RPMI7951 (cell line): ENCODE results near the gene KIAA1755. TPM values are rescaled to one million over a fixed set of nuclear protein-coding genes. Genes with fewer than 3 reads are reported as not detected.

ENCODE experiments used
- DNase-seq: peaks from one replicate; pipeline ENCODE4 v3.0.0-alpha.2; 2012; ENCODE audit warnings: low read depth
- total RNA-seq: library from RNA; depleted of rRNA; stranded (reverse); fragments of >200 nt; shearing (Covaris generic); gene quantifications from 2 replicates; pipeline ENCODE4 v1.2.3, GENCODE V29; 2014; rRNA removed

Gene KIAA1755
- total RNA-seq: 0.59 and 1.1 TPM in 2 replicates

DNA sequence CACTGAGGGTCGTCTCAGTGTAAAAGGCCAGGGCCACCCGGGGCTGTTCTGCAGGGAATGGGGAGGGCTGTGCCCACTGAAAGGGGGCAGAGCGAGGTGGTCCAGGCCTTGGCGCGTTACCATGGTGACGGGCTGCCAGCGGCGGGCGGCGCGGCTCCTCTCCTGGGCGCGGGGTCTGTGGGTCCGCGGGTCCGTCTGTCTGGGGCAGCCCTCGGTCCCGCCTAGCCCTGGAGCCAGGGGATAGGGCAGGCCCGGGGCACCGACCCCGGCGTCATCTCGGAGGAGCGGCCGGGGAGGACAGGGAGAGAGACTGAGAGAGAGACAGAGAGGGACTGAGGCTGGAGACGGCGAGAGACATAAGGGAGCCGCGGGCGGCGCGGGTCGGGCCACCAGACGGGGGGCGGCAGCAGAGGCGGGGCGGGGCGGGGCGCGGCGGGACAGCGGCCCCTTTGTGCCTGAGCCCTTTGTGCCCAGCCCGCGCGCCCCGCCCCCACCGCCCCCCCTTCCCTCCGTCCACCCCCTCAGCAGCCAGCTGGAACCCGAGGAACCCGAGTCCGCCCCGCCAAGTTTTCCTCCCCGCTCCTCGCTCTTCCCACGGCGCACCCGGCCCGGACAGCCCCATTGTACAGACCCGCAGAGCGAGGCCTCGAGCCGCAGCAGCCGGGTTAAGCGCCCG lies at the start of gene KIAA1755:
Gene KIAA1755 (minus strand): TSS at position 358 of the 676 bp plus-strand sequence. CDS start 235 bp downstream, at position 123.
- peak; percentile 35 for DNase-seq

DNA sequence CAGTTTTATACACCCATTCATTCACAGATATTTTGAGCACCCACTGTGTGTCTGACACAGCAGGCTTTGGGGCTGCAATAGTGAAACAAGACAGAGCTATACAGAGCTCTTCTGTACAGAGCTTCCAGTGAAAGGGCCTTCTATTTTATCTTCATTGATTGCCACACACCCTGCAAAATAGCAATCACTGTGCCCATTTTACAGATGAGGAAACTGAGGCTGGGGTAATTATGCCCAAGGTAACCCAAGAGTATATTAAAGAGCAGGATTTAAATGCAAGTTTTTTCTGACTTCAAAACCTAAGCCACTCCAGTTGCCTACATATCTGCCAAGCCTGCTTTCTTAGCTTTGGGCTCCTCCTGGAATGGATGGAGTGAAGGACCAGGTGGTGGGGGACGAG lies 47.9 kb upstream of the KIAA1755 start:
- DNase-seq: no peak

GRCh38 chr20:38308047-38308438 lies 47.5 kb upstream of the KIAA1755 start:
- no peak for DNase-seq

DNA sequence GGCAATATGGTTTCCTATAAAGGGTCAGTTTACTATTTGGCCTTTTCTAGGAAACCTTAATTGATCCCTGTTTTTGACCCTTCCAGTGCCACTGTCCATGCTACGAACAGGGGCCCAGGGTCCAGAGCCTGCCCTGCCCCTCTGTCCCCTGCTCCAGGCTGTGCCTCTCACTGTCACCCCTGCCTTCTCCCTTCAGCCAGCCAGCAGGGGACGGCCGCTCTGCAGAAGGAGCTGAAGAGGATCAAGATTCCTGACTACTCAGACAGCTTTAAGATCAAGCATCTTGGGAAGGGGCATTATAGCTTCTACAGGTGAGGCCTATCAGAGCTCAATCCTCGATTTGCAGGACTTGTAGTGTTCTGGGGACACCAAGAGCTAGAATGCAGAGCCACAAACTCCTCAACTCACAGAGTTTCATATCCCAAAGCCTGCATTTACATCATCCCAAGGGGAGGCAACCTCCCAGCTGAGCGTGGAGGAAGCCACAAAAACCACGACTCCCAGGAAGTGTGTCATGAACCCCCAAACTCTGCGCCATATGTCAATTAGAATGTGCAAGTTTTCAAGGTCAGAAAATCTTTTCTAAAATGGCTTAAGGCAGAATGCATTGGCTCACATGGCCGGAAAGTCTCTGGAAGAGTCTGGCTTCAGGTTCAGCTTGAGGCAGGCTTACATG lies 47.0 kb upstream of the KIAA1755 start:
- peak; percentile 97 for DNase-seq

GRCh38 chr20:38306379-38306778 lies 45.8 kb upstream of the KIAA1755 start:
- DNase-seq: no peak

GRCh38 chr20:38305541-38305940 lies 45.0 kb upstream of the KIAA1755 start:
- no peak for DNase-seq

DNA sequence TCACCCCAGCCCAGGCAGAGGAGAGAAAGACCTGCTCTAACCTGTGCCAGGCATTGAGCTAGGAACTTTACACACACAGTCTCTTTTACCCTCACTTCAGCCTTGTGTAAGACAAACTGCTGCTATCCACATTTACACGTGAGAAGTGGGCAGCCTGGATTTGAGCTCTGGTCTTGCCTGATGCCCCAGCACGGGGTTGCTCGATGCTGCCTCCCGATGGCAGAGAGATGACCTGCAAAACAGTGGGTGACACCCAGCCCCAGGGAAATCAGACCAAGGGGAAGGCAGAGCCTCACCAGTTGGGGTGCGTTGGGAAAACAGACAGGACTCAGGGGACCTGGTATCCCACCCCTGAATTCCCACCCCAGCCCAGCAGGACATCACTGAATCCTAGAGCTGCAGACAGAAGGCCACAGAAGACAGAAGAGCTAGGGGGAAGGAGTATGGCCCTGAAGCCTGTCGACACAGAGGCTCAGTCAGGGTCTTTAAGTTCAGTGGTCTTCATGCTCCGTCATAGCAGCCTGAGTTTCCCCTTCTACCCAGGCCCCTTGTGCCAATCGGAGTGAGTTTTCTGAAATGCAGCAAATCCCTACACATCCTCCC lies 44.4 kb upstream of the KIAA1755 start:
- DNase-seq: peak; percentile 46

DNA sequence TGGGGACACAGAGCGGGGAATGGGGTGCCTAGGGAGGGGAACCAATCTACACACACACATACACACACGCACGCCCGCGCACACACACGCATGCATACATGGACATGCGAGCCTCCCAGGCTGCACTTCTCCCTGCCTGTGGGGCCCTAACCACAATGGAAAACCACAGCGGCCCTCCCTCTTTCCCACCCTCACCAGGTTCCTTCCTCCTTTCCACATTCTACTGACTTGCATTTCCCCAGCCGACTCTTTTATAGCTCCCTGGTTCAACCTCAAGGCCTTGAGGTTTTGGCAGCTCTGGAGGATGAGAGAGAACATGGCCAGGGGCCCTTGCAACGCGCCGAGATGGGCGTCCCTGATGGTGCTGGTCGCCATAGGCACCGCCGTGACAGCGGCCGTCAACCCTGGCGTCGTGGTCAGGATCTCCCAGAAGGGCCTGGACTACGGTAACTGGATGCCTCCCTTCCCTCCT lies 43.4 kb upstream of the KIAA1755 start, which contains the start of gene BPI:
Gene BPI (plus strand): TSS at position 249 of the 472 bp plus-strand sequence. CDS start 68 bp downstream, at position 317.
- DNase-seq: peak; percentile 98

GRCh38 chr20:38302786-38303185 lies 42.3 kb upstream of the KIAA1755 start:
- no peak for DNase-seq

DNA sequence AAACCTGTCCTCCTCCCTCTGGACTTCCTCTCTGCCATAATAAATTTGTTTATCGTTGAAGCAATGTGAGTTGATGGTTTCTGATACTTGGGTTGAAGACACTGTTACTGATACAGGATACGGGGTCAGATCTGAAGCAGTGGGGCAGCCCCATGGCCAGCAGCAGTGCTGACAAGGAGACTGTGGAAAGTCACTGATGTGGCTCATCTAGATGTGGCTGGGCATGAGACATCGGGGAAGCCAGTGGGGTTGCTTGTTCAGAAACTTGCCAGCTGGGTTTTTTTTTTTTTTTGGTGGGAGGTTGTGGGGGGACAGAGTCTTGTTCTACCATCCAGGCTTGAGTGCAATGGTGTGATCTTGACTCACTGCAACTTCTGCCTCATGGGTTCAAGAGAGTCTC lies 40.8 kb upstream of the KIAA1755 start:
- no peak for DNase-seq

- DNase-seq: no peak
These were observed 39.9 kb upstream of the KIAA1755 start for GRCh38 chr20:38300438-38300837.

DNA sequence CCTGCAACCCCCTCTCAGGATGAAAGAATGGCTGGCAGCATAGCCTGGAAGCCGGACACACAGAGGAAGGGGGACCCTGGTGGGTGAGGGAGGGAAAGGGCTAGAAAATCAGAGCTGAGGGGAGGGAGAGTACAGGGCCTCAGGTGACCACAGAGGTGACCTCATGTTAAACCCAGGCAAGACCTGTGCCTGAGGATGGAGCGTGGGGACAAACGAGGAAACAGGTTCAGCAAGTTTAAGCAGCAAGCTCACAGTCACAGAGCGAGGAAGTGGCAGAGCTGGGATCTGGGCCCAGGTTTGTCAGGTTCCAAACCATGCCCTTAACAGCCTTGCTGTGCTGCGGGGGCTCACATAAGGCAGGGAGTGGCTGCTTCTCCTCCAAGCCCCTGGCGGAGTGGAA lies 39.4 kb upstream of the KIAA1755 start:
- DNase-seq: no peak

GRCh38 chr20:38298768-38299288 lies 38.3 kb upstream of the KIAA1755 start:
- peak; percentile 74 for DNase-seq

DNA sequence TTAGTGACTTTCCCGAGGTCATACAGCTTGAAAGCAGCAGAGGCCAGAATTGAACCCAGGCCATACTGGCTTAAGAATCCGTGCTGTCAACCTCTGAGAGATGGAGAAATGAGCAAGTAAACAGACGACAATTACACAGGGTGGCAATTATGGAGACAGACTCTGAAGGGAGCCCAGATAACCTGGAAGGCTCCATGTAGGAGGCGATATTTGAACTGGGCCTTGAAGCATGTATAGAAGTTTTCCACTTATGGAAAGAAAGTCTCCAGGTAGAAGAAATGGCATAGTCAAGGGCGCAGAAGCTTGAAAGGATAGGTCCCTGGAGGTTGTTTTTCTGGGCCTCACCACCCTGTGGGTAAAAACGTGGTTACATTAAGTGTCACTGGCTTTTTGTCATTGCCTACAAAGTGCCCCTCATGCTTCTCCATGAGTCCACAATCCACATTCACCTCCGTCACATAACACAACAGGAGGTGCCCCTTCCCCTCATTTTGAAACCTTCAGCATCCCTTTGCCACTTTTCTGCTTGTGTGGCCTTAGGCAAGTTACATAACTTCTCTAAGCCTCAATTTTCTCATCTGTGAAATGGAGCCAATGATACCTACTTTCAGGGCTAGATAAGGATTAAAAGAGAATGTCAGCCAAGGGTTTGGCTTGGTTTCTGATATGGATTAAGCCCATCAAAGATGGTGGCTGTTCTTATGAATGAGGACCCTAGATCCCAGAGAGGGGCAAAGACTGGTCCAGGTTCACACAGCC lies 37.6 kb upstream of the KIAA1755 start:
- DNase-seq: no peak

GRCh38 chr20:38296433-38296832 lies 35.9 kb upstream of the KIAA1755 start:
- DNase-seq: no peak

GRCh38 chr20:38295811-38296210 lies 35.3 kb upstream of the KIAA1755 start:
- DNase-seq: no peak

DNA sequence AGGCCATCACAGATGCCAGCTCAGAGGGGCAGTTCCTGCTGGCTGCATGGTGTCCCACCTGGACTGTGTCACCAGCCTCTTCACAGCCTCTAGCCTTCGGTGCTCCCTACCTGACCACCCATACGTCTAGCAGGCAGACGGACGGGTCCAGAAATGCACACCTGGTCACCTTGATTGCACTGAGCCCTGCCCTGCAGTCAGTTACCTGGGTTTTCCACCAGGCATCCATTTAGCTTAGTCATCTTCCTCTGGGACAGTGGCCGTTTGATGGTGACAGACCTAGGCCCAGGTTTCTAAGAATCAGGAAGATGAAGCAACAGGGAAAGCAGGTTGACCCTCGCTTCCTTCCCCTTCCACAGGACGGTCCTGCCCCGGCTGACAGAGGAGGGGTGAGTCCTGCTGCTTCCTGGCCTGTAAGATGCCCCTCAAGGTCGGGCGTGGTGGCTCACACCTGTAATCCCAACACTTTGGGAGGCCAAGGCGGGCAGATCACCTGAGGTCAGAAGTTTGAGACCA lies 33.6 kb upstream of the KIAA1755 start:
- no peak for DNase-seq

GRCh38 chr20:38293491-38294065 lies 33.0 kb upstream of the KIAA1755 start:
- DNase-seq: peak; percentile 45

DNA sequence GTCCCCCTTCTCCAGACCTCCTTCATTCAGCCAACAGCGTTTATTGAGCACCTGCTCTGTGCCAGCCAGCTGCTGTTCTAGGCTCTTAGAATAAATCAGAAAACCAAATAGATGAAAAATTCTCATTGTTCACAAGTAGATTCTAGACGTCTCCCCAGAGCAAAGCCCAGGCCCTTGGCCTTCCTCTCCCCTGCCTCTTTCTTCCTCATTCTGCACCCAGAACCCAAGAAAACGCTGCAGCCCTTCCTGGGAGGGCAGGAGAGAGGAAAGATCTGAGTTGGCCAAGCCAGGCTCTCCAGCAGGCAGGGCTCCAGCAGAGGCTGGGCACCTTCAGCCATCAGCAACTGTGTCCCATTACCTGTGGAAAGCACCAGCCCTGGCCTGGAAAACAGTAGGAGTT lies 31.4 kb upstream of the KIAA1755 start:
- DNase-seq: no peak

GRCh38 chr20:38290829-38291814 lies 30.6 kb upstream of the KIAA1755 start:
- DNase-seq: peak; percentile 98
